GM23248 (cell line): ENCODE results near the gene TCF12.

ENCODE experiments used
- EZH2 ChIP-seq: fragments of 200-600 bp; sonication (generic); IDR thresholded peaks from 2 replicates; pipeline ENCODE4 v1.6.1; 2018; ENCODE audit warnings: antibody characterized with exemption, mild to moderate bottlenecking; ENCODE audit not compliant: insufficient read depth, poor library complexity, severe bottlenecking
- EZH2phosphoT487 ChIP-seq: fragments of 200-600 bp; sonication (generic); IDR thresholded peaks from 2 replicates; pipeline ENCODE4 v1.6.1; 2018; ENCODE audit warnings: antibody characterized with exemption, moderate library complexity, mild to moderate bottlenecking, low read depth; ENCODE audit not compliant: insufficient read depth

DNA sequence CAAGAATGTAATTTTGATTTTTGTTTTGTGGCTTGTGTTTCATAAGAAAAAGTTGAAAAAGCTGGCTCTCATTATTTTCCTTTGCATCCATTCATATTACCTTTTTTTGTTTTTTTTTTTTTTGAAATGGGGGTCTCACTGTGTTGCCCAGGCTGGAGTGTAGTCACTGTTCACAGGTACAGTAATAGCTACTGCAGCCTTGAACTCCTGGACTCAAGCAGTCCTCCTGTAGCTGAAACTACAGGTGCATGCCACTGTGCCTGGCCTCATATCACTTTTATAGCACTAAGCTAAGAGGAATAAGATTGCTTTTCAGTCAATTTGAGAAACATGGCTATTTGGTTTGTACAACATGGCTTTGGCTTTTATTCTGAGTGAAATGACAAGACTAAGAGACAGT, 49.8 kb downstream of the TCF12 start:
- TF ChIP-seq EZH2 (no peak), EZH2phosphoT487 (no peak)
